HL-60 (cell line): ENCODE data around the gene REG3A.

ENCODE experiments used
- DNase-seq, 2 experiments: peaks; one replicate each; pipeline ENCODE4 v3.0.0-alpha.2; 2010 to 2020; ENCODE audit warnings: low read depth in 1 of 2, low spot score in 1 of 2
- H3K27ac ChIP-seq: fragments of 250-450 bp; sonication (Bioruptor Pico); replicated peaks from 2 replicates; pipeline ENCODE4 v1.5.1; 2020; ENCODE audit warnings: mild to moderate bottlenecking, moderate library complexity
- H3K27me3 ChIP-seq: fragments of 250-450 bp; sonication (Bioruptor Pico); 2 replicates; pipeline ENCODE4 v1.5.1; 2021; ENCODE audit warnings: mild to moderate bottlenecking, moderate library complexity; ENCODE audit not compliant: insufficient read depth, poor library complexity, severe bottlenecking
- H3K4me3 ChIP-seq: replicated peaks from 2 replicates; pipeline ENCODE4 v1.5.1; 2011; ENCODE audit warnings: mild to moderate bottlenecking, control low read depth, low read length; ENCODE audit not compliant: insufficient read depth
- CTCF ChIP-seq: IDR thresholded peaks from one replicate; pipeline ENCODE4 v1.5.1; 2011; ENCODE audit warnings: low read length, control low read depth, inconsistent platforms; ENCODE audit not compliant: insufficient read depth
- GABPA ChIP-seq: IDR thresholded peaks from 2 replicates; pipeline ENCODE4 v1.6.1; 2012; ENCODE audit warnings: low read depth
- POLR2AphosphoS5 ChIP-seq: IDR thresholded peaks from 2 replicates; pipeline ENCODE4 v1.6.1; 2012; ENCODE audit warnings: low read depth
- REST ChIP-seq: IDR thresholded peaks from 2 replicates; pipeline ENCODE4 v1.6.1; 2012; ENCODE audit warnings: low read depth; ENCODE audit not compliant: insufficient replicate concordance
- SPI1 ChIP-seq: IDR thresholded peaks from 2 replicates; pipeline ENCODE4 v1.6.1; 2012; ENCODE audit warnings: low read depth, mild to moderate bottlenecking, borderline replicate concordance

REG3A gene

GRCh38 chr2:79129804-79130203, 29.7 kb downstream of the REG3A start:
- H3K4me3 ChIP-seq, result no peak overlapping the region
- TF ChIP-seq GABPA (no peak), SPI1 (no peak), REST (no peak), CTCF (no peak), POLR2AphosphoS5 (no peak)
- DNase-seq, result no peak
- H3K27me3 ChIP-seq, result no peaks in the 10 kb centered on the region
- no peak overlapping the region for H3K27ac ChIP-seq

GRCh38 chr2:79129260-79129659, 30.3 kb downstream of the REG3A start:
- no peak for DNase-seq
- no peak overlapping the region for H3K4me3 ChIP-seq
- TF ChIP-seq SPI1 (no peak), GABPA (no peak), REST (no peak), POLR2AphosphoS5 (no peak), CTCF (no peak)
- no peaks in the 10 kb centered on the region for H3K27me3 ChIP-seq
- no peak overlapping the region for H3K27ac ChIP-seq

GRCh38 chr2:79128406-79128805, 31.1 kb downstream of the REG3A start:
- H3K27ac ChIP-seq, result no peak overlapping the region
- H3K4me3 ChIP-seq, result no peak overlapping the region
- TF ChIP-seq CTCF (no peak), SPI1 (no peak), REST (no peak), POLR2AphosphoS5 (no peak), GABPA (no peak)
- no peaks in the 10 kb centered on the region for H3K27me3 ChIP-seq
- DNase-seq, result no peak
